DOHH2 (cell line): ENCODE results near the gene PTPRN2.
"Not testable (repeated sequence)": the region's sequence is repeated elsewhere in the genome, so short reads cannot be mapped to it uniquely, and the experiment has no call there.

Experiments used
- H3F3A ChIP-seq: fragments of 200-600 bp; sonication (generic), shearing (Covaris generic); 2 replicates; pipeline ENCODE4 v1.6.0; 2016; ENCODE audit warnings: antibody characterized with exemption, mild to moderate bottlenecking; ENCODE audit not compliant: control insufficient read depth, insufficient read depth
- H3K27ac ChIP-seq: fragments of 200-600 bp; sonication (generic); 2 replicates; pipeline ENCODE4 v1.5.1; 2014; ENCODE audit warnings: low read depth, mild to moderate bottlenecking, low read length, moderate library complexity
- H3K27me3 ChIP-seq: fragments of 200-600 bp; sonication (generic); 2 replicates; pipeline ENCODE4 v1.6.1; 2014; ENCODE audit warnings: mild to moderate bottlenecking, low read length, mixed read lengths; ENCODE audit not compliant: control insufficient read depth
- H3K36me3 ChIP-seq: fragments of 200-600 bp; sonication (generic); 2 replicates; pipeline ENCODE4 v1.6.1; 2014; ENCODE audit warnings: mild to moderate bottlenecking, low read length, moderate library complexity, mixed read lengths; ENCODE audit not compliant: control insufficient read depth
- H3K4me1 ChIP-seq: fragments of 200-600 bp; sonication (generic); 2 replicates; pipeline ENCODE4 v1.6.1; 2014; ENCODE audit warnings: mild to moderate bottlenecking, low read length, mixed read lengths; ENCODE audit not compliant: control insufficient read depth
- H3K4me2 ChIP-seq: fragments of 200-600 bp; sonication (generic); 2 replicates; pipeline ENCODE4 v1.6.0; 2014; ENCODE audit warnings: mild to moderate bottlenecking, low read length, moderate library complexity
- H3K4me3 ChIP-seq: fragments of 200-600 bp; sonication (generic); 2 replicates; pipeline ENCODE4 v1.5.1; 2014; ENCODE audit warnings: mild to moderate bottlenecking, low read length, mixed read lengths
- H3K79me2 ChIP-seq: fragments of 200-600 bp; sonication (generic); 2 replicates; pipeline ENCODE4 v1.6.1; 2014; ENCODE audit warnings: mild to moderate bottlenecking, low read length, mixed read lengths; ENCODE audit not compliant: control insufficient read depth
- H3K9me2 ChIP-seq: fragments of 200-600 bp; sonication (generic); replicated peaks from 2 replicates; pipeline ENCODE4 v1.6.1; 2014; ENCODE audit warnings: mild to moderate bottlenecking, low read length, mixed read lengths; ENCODE audit not compliant: control insufficient read depth
- H3K9me3 ChIP-seq: fragments of 200-600 bp; sonication (generic); 2 replicates; pipeline ENCODE4 v1.6.1; 2014; ENCODE audit warnings: antibody characterized with exemption, low read length, mixed read lengths; ENCODE audit not compliant: control insufficient read depth, insufficient read depth
- H4K20me1 ChIP-seq: fragments of 200-600 bp; sonication (generic); 2 replicates; pipeline ENCODE4 v1.6.0; 2014; ENCODE audit warnings: low read depth, mild to moderate bottlenecking, antibody characterized with exemption, low read length, moderate library complexity; ENCODE audit not compliant: control insufficient read depth, insufficient read depth
- EZH2phosphoT487 ChIP-seq: fragments of 200-600 bp; sonication (generic); IDR thresholded peaks from 2 replicates; pipeline ENCODE4 v1.6.1; 2017; ENCODE audit warnings: borderline replicate concordance, mild to moderate bottlenecking, antibody characterized with exemption, low read length, moderate library complexity, mixed read lengths
- TF ChIP-seq, protein P1 (sequence below): fragments of 200-600 bp; sonication (generic); IDR thresholded peaks from one replicate; pipeline ENCODE4 v1.5.1; 2014; ENCODE audit warnings: antibody characterized with exemption, mild to moderate bottlenecking, low read depth, low read length; ENCODE audit not compliant: poor library complexity, severe bottlenecking

The PTPRN2 gene

DNA sequence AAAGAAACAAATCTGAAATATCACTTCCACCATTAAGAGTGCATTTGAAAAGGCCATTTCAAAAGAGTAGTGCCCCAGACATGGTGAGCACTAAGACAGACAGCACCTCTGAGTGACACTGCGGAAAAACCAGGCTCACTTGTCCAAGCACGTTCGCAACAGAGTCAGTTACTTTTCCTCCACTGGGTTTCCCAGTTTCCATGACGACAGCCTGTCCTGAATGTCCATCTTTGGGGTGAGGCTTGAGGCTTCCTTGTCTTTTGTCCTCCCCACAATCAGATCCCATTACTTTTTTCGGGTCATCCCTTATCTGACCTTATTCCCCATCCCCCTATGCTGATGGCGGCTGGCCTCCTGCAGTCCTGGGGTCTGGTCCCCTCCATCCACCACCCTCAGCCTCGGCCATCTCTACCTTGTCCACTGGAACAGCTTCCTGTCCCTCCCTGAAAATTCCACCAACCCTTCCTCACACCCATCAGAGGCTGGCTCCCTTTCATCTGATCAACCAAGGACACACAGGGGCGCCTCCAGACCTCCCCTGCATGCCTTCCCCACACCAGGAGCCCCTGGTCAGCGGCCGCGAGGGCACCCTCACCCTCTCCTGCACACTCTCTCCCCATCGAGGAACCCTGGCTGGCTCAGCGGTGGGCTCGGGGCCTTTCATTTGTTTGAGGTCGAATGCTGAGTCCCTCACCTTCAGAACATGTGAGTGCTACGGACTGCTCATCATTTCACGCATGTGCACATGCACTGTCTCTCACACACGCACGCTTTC is 887.2 kb downstream of the PTPRN2 start:
- Histone ChIP-seq H3K4me1 (no peaks in the 10 kb centered on the region), H3K36me3 (no peaks in the 10 kb centered on the region), H3K79me2 (no peaks in the 10 kb centered on the region), H3F3A (no peaks in the 10 kb centered on the region), H3K27me3 (no peaks in the 10 kb centered on the region), H3K4me3 (no peak overlapping the region), H4K20me1 (no peaks in the 10 kb centered on the region), H3K27ac (no peak overlapping the region), H3K9me3 (no peaks in the 10 kb centered on the region; the same call in 1 of the 2 replicates), H3K4me2 (no peak overlapping the region), H3K9me2 (no peaks in the 10 kb centered on the region)
- TF ChIP-seq EZH2phosphoT487: no peak
- TF ChIP-seq, protein P1, sequence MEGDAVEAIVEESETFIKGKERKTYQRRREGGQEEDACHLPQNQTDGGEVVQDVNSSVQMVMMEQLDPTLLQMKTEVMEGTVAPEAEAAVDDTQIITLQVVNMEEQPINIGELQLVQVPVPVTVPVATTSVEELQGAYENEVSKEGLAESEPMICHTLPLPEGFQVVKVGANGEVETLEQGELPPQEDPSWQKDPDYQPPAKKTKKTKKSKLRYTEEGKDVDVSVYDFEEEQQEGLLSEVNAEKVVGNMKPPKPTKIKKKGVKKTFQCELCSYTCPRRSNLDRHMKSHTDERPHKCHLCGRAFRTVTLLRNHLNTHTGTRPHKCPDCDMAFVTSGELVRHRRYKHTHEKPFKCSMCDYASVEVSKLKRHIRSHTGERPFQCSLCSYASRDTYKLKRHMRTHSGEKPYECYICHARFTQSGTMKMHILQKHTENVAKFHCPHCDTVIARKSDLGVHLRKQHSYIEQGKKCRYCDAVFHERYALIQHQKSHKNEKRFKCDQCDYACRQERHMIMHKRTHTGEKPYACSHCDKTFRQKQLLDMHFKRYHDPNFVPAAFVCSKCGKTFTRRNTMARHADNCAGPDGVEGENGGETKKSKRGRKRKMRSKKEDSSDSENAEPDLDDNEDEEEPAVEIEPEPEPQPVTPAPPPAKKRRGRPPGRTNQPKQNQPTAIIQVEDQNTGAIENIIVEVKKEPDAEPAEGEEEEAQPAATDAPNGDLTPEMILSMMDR: no peak

DNA sequence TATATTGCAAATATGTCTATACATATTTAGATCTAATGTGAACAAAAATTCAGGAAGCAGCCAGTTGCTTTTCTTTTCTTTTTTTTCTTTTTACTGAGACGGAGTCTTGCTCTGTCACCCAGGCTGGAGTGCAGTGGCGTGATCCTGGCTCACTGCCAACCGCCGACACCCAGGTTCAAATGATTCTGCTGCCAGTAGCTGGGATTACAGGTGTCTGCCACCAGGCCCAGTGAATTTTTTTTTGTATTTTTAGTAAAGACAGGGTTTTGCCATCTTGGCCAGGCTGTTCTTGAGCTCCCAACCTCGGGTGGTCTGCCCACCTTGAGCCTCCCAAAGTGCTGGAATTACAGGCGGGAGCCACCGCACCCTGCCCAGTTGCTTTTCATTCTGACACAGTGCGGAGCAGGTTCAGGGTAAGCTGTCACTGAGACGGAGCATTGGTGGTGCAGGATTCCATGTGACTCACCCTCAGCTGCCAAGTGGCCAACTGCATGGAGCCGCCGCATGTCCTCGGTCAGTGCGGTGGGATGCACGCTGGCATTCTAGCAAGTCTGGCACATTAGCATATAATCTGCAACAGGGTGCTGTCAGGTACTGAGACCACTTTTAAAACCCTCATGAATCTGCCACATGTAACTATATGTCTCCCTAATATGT is 888.1 kb downstream of the PTPRN2 start:
- H3K79me2 ChIP-seq: no peaks in the 10 kb centered on the region
- no peaks in the 10 kb centered on the region for H3K9me2 ChIP-seq
- H3K9me3 ChIP-seq: no peaks in the 10 kb centered on the region; the same call in 1 of the 2 replicates
- H4K20me1 ChIP-seq: no peaks in the 10 kb centered on the region
- H3K27me3 ChIP-seq: no peaks in the 10 kb centered on the region
- H3K4me1 ChIP-seq: no peaks in the 10 kb centered on the region
- H3F3A ChIP-seq: no peaks in the 10 kb centered on the region
- H3K4me2 ChIP-seq: no peak overlapping the region
- H3K36me3 ChIP-seq: no peaks in the 10 kb centered on the region
- H3K4me3 ChIP-seq: no peak overlapping the region
- no peak for TF ChIP-seq EZH2phosphoT487
- TF ChIP-seq, protein P1: no peak
- no peak overlapping the region for H3K27ac ChIP-seq

DNA sequence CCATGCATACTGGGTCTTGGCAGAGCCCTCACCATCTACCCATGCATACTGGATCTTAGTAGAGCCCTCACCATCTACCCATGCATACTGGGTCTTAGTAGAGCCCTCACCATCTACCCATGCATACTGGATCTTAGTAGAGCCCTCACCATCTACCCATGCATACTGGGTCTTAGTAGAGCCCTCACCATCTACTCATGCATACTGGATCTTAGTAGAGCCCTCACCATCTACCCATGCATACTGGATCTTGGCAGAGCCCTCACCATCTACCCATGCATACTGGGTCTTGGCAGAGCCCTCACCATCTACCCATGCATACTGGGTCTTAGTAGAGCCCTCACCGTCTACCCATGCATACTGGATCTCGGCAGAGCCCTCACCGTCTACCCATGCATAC is 890.3 kb downstream of the PTPRN2 start:
- not testable (repeated sequence) for H3K4me3 ChIP-seq, H3F3A ChIP-seq, H3K9me3 ChIP-seq, H3K4me1 ChIP-seq, H3K36me3 ChIP-seq, H3K9me2 ChIP-seq, H3K79me2 ChIP-seq, H3K27ac ChIP-seq, H3K4me2 ChIP-seq, H4K20me1 ChIP-seq, H3K27me3 ChIP-seq

DNA sequence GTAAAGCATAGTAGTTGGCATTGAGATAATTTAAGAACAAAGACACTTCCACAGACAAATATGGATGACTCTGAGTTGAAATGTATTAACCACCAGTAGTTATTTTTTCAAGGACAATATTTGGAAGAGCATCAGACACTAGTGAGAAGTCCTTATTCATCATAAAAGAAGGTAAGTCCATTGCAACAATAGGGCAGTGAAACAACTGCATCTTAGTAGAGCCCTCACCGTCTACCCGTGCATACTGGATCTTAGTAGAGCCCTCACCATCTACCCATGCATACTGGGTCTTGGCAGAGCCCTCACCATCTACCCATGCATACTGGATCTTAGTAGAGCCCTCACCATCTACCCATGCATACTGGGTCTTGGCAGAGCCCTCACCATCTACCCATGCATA is 892.0 kb downstream of the PTPRN2 start:
- H3K4me3 ChIP-seq, H3K4me1 ChIP-seq, H3K27me3 ChIP-seq, H3F3A ChIP-seq, H3K9me2 ChIP-seq, H3K79me2 ChIP-seq, H3K27ac ChIP-seq, H3K36me3 ChIP-seq, H3K4me2 ChIP-seq, H4K20me1 ChIP-seq: not testable (repeated sequence)
- H3K9me3 ChIP-seq: peaks cover 12% of the 10 kb centered on the region; the same call in 1 of the 2 replicates
